Midbrain (tissue), 1 donor: ENCODE measurements around the gene SLC2A10.

Source experiments
- DNase-seq: peaks from one replicate; lab custom pipeline; 2025; lab: John Stamatoyannopoulos, UW

Gene SLC2A10

GRCh38 chr20:46770330-46771194 lies 61.1 kb downstream of the SLC2A10 start:
- DNase-seq, result no peak

DNA sequence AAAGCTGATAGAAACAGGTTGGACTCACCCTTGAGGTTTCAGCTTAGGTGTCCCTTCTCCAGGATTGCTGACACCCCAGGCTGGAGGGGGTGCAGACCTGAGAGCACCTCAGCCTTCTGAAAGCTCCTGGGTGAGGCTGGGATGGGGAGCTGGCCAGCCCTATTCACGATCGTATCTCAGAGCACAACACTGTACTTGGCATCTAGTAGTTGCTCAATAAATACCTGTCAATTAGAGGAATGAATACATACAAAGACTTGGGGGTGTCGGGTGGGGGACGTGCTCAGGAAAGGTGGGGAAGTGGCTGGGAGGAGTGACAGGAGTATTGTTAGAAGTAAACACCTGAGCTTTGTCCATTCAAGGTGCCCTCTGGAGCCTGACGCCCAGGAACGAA lies 61.7 kb downstream of the SLC2A10 start:
- no peak for DNase-seq

DNA sequence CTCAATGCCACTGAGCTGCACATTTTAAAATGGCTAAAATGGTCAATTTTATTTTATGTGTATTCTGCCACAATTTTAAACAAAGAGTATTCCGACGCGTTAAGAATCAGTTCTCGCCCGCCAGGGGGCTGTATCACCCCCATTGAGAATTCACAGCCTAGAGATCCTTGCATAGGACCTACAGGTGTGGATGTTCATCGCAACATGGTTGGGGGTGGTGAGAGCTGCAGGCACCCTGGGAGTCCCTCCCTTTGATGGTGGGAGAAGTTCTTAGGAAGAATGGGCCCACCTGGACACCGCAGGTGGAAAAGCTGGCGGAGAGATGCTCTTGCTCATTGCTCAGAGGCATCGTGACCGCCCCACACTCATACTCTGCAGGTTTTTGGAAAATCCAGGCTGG lies 63.5 kb downstream of the SLC2A10 start:
- no peak for DNase-seq

- DNase-seq, result no peak
Measured at GRCh38 chr20:46773680-46774079, 64.2 kb downstream of the SLC2A10 start.

DNA sequence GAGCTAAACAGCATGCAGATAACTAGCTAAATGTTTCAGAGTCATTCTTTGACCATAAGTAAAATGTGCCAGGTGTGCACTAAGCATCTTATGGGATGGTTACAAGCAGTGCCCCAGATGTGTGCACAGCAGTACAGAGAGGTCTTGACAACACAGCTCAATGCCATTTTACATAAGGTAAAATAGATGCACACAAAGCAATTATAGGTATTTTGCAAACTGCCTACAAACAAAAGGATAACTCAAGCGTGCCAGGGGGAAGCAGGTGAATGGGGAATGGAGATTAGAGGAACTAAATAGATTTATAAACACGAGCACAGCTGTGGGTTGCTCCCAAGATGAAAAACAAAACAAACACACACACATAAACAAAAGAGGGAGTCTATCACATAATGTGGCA lies 64.8 kb downstream of the SLC2A10 start:
- no peak for DNase-seq

GRCh38 chr20:46774943-46775560 lies 65.6 kb downstream of the SLC2A10 start:
- no peak for DNase-seq

DNA sequence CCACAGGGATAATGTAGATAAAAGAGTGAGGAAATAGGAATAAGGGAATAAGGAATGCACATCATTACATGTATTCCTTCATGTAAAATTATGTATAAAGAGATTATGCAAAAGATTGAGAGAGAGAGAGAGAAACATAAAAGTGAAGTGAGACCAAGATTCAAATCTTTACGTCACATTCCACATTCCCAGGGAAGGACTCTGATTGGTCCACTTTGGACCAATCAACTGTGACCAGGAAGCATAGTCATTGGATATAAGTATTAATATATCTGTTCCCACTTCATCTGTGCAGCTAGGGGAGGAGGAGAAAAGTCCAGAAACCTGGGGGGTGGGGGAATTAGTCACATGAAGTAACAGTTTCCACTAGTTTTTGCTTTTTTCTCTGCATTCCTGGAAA lies 66.4 kb downstream of the SLC2A10 start:
- DNase-seq, result no peak

GRCh38 chr20:46777331-46777730 lies 67.9 kb downstream of the SLC2A10 start:
- no peak for DNase-seq

GRCh38 chr20:46779831-46780230 lies 70.4 kb downstream of the SLC2A10 start:
- DNase-seq, result no peak

- no peak for DNase-seq
Measured at GRCh38 chr20:46784436-46785127, 75.1 kb downstream of the SLC2A10 start.
